SKM-1 treated with dmso at 0.1 percent for 144 hours (cell line): ENCODE data around the gene BRWD1.
"Not testable (repeated sequence)": the region's sequence is repeated elsewhere in the genome, so short reads cannot be mapped to it uniquely, and the experiment has no call there.

ENCODE experiments used
- DNase-seq: peaks from one replicate; lab custom pipeline; 2025; ENCODE audit not compliant: unreplicated experiment; lab: John Stamatoyannopoulos, UW

The BRWD1 gene

GRCh38 chr21:39288987-39289386 lies 24.4 kb downstream of the BRWD1 start:
- DNase-seq = no peak

- no peak for DNase-seq
Observed at GRCh38 chr21:39282911-39283310, 30.5 kb downstream of the BRWD1 start.

- DNase-seq = no peak
Observed at GRCh38 chr21:39281853-39282252, 31.6 kb downstream of the BRWD1 start.

GRCh38 chr21:39281207-39281606 lies 32.2 kb downstream of the BRWD1 start:
- DNase-seq = no peak

- DNase-seq = no peak
Observed at GRCh38 chr21:39269620-39270019, 43.8 kb downstream of the BRWD1 start.

GRCh38 chr21:39265603-39266002 lies 47.8 kb downstream of the BRWD1 start:
- no peak for DNase-seq

- DNase-seq = no peak
Observed at GRCh38 chr21:39263372-39263771, 50.1 kb downstream of the BRWD1 start.

- DNase-seq = no peak
Observed at GRCh38 chr21:39258207-39258606, 55.2 kb downstream of the BRWD1 start.

GRCh38 chr21:39251326-39251725 lies 62.1 kb downstream of the BRWD1 start:
- no peak for DNase-seq

GRCh38 chr21:39238275-39238674 lies 75.2 kb downstream of the BRWD1 start:
- no peak for DNase-seq

- DNase-seq = no peak
Observed at GRCh38 chr21:39232861-39233291, 80.6 kb downstream of the BRWD1 start.

- DNase-seq = no peak
Observed at GRCh38 chr21:39224930-39225329, 88.5 kb downstream of the BRWD1 start.

GRCh38 chr21:39221997-39222486 lies 91.4 kb downstream of the BRWD1 start:
- no peak for DNase-seq

GRCh38 chr21:39221282-39221996 lies 92.0 kb downstream of the BRWD1 start:
- no peak for DNase-seq

GRCh38 chr21:39220875-39221274 lies 92.6 kb downstream of the BRWD1 start:
- DNase-seq = not testable (repeated sequence)

GRCh38 chr21:39220150-39220549 lies 93.3 kb downstream of the BRWD1 start:
- no peak for DNase-seq

GRCh38 chr21:39218082-39218409 lies 95.4 kb downstream of the BRWD1 start:
- DNase-seq = no peak

GRCh38 chr21:39217356-39218081 lies 95.9 kb downstream of the BRWD1 start:
- DNase-seq = no peak

- no peak for DNase-seq
Observed at GRCh38 chr21:39216290-39216689, 97.1 kb downstream of the BRWD1 start.

GRCh38 chr21:39215078-39215477 lies 98.4 kb downstream of the BRWD1 start:
- no peak for DNase-seq

- no peak for DNase-seq
Observed at GRCh38 chr21:39209334-39209688, 104.1 kb downstream of the BRWD1 start.

GRCh38 chr21:39208624-39209333 lies 104.7 kb downstream of the BRWD1 start:
- DNase-seq = no peak
